ENCODE data around the gene HBE1. TPM values are rescaled to one million over a fixed set of nuclear protein-coding genes. Genes with fewer than 3 reads are reported as not detected.

Gene HBE1
- total and polyA plus RNA-seq, 10 of the 15 experiments (the other 5 are each of a cell fraction or from before 2014, with no cell fraction given), result 0.13 to 2.7 (median 0.62) TPM; not detected in 5

GRCh38 chr11:5224538-5225479 lies 44.9 kb downstream of the HBE1 start:
- Histone ChIP-seq H3K27ac (ENCODE audit: control insufficient read depth, insufficient read depth) (no peak overlapping the region), H3K4me3 (no peak overlapping the region), H3K4me1 (ENCODE audit: control insufficient read depth, insufficient read depth, low read length) (no peaks in the 10 kb centered on the region), H3K79me2 (ENCODE audit: control insufficient read depth, insufficient read depth, low read length) (no peaks in the 10 kb centered on the region), H2AFZ (ENCODE audit: control insufficient read depth, low read depth, low read length) (no peak overlapping the region), H3K9me3 (replicated peaks; ENCODE audit: control insufficient read depth, insufficient read depth, low read length) (no peaks in the 10 kb centered on the region), H3K36me3 (ENCODE audit: control insufficient read depth in 2 of 2, insufficient read depth in 2 of 2, low read length in 1 of 2) (no peaks in the 10 kb centered on the region), H4K20me1 (ENCODE audit: control insufficient read depth, insufficient read depth) (no peaks in the 10 kb centered on the region), H3K27me3 (replicated peaks in 1 of 2; ENCODE audit: control insufficient read depth in 2 of 2, insufficient read depth in 2 of 2, low read length in 1 of 2) (no peaks in the 10 kb centered on the region), H3K4me2 (ENCODE audit: control insufficient read depth, insufficient read depth) (no peak overlapping the region), H3K9ac (ENCODE audit: control insufficient read depth, insufficient read depth, low read length) (no peak overlapping the region)
- DNase-seq (ENCODE audit: low read depth, low spot score) (no peak), FAIRE-seq (no peak), ATAC-seq (no peak; the same call in 2 of the 3 replicates)
- ChIA-PET CTCF (no interaction called here), SMC1A (ENCODE audit: uncharacterized antibody, unreplicated experiment) (no interaction called here), RAD21 (ENCODE audit: unreplicated experiment) (interaction anchor here (0.6 kb wide), 1 partner anchor 155 kb away, joined by 3 read pairs; no protein-coding TSS in a partner anchor), POLR2A (no interaction called here)
- BruUV-seq (replicated peaks), result no TSS peak
- in situ Hi-C loops (cut with MboI) (no loop called here), intact Hi-C loops (cut with micrococcal nuclease; ENCODE audit: unreplicated experiment) (no loop called here)
- 25% methylated on average over 6 of the region's 6 CpGs for WGBS (ENCODE audit: insufficient coverage, insufficient replicate concordance, low lambda C conversion rate, missing lambda C conversion rate)
- TF ChIP-seq KAT2A (conservative IDR thresholded peaks at IDR 0.05; ENCODE audit: control insufficient read depth, low read depth, low read length) (no peak), CBX3 (IDR thresholded peaks at IDR 0.05; ENCODE audit: borderline replicate concordance, low read depth) (no peak), CHD4 (IDR thresholded peaks at IDR 0.05) (no peak), DPF2 (IDR thresholded peaks at IDR 0.05) (no peak), HDAC2 (IDR thresholded peaks at IDR 0.05) (no peak), NR2C2 (IDR thresholded peaks at IDR 0.05; ENCODE audit: borderline replicate concordance, control insufficient read depth, insufficient read length, low read depth) (no peak), MTA3 (IDR thresholded peaks at IDR 0.05; ENCODE audit: borderline replicate concordance, low read length) (no peak), RUNX3 (IDR thresholded peaks at IDR 0.05; ENCODE audit: low read length) (no peak), JUND (IDR thresholded peaks at IDR 0.05; ENCODE audit: low read depth, low read length) (no peak), NFXL1 (IDR thresholded peaks at IDR 0.05; ENCODE audit: borderline replicate concordance) (no peak), CEBPB (IDR thresholded peaks at IDR 0.05; ENCODE audit: borderline replicate concordance in 1 of 2, low read depth in 2 of 2, low read length in 2 of 2) (no peak), PAX8 (IDR thresholded peaks at IDR 0.05) (no peak), CUX1 (IDR thresholded peaks at IDR 0.05; ENCODE audit: insufficient replicate concordance, low read depth, low read length) (no peak), SREBF1 (IDR thresholded peaks at IDR 0.05; ENCODE audit: low read length) (no peak), POLR2A (IDR thresholded peaks at IDR 0.05; ENCODE audit: low read depth, low read length) (no peak)
- TF ChIP-seq, protein P1, sequence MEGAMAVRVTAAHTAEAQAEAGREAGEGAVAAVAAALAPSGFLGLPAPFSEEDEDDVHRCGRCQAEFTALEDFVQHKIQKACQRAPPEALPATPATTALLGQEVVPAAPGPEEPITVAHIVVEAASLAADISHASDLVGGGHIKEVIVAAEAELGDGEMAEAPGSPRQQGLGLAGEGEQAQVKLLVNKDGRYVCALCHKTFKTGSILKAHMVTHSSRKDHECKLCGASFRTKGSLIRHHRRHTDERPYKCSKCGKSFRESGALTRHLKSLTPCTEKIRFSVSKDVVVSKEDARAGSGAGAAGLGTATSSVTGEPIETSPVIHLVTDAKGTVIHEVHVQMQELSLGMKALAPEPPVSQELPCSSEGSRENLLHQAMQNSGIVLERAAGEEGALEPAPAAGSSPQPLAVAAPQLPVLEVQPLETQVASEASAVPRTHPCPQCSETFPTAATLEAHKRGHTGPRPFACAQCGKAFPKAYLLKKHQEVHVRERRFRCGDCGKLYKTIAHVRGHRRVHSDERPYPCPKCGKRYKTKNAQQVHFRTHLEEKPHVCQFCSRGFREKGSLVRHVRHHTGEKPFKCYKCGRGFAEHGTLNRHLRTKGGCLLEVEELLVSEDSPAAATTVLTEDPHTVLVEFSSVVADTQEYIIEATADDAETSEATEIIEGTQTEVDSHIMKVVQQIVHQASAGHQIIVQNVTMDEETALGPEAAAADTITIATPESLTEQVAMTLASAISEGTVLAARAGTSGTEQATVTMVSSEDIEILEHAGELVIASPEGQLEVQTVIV (IDR thresholded peaks at IDR 0.05; ENCODE audit: borderline replicate concordance, partially characterized antibody), result no peak
